Activated naive CD4-positive, alpha-beta T cell treated with anti-CD3 and anti-CD28 coated beads, Interleukin-2, amount 50 U/mL, for 16 hours (primary cell): ENCODE results near the gene ACADSB.

ENCODE experiments used
- DNase-seq: peaks from one replicate; pipeline ENCODE4 v3.0.0-alpha.2; 2020

ACADSB gene

DNA sequence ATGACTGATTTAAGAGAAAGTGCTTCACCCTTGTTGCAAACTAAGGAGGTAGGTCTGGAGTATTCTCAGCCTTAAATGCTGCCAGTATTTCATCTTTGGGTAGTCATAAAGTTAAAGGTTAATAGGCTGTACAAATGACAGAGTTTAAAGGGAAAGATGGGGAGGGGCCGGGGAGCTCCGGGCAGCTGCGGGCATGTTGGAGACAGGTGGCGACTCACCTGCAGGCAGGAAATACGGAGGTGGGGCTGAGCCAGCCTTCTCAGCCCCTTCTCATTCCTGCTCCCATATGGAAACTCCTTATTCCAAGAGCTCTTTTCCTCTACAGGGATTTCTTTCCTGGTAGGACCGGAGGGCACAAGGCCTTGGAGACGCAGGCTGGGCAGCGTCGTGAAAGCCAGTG lies 95.1 kb downstream of the ACADSB start:
- no peak for DNase-seq
